CD4-positive, CD25-positive, alpha-beta regulatory T cell (primary cell): ENCODE data around the gene SH3RF1. TPM values are rescaled to one million over a fixed set of nuclear protein-coding genes. Genes with fewer than 3 reads are reported as not detected.
A peak's percentile ranks its signal among the peaks of the same experiment; 100 is the strongest.

Experiments used
- ATAC-seq, 2 donors: fragments of 150-1000 bp; cut with Tn5 transposase; one replicate each; pipeline ENCODE4 v1.10.0; 2021; ENCODE audit warnings: low read depth in 2 of 2, moderate number of reproducible peaks in 2 of 2, moderate library complexity in 1 of 2
- DNase-seq, 3 donors: peaks; one replicate each; pipeline versions ENCODE4 v3.0.0 to v3.0.0-alpha.2; 2012 to 2022; ENCODE audit warnings: mixed read lengths in 1 of 3
- H3K27ac ChIP-seq: one replicate; pipeline ENCODE4 v1.7.0; 2013; ENCODE audit warnings: mild to moderate bottlenecking, low read length; ENCODE audit not compliant: insufficient read depth, poor library complexity, severe bottlenecking
- H3K27me3 ChIP-seq: one replicate; pipeline ENCODE4 v1.7.0; 2013; ENCODE audit warnings: low read length; ENCODE audit not compliant: control insufficient read depth, insufficient read depth
- H3K36me3 ChIP-seq: one replicate; pipeline ENCODE4 v1.7.0; 2013; ENCODE audit warnings: mild to moderate bottlenecking, low read length, moderate library complexity; ENCODE audit not compliant: control insufficient read depth, insufficient read depth
- H3K4me1 ChIP-seq: 2 replicates; pipeline ENCODE4 v1.7.0; 2013; ENCODE audit warnings: mild to moderate bottlenecking, low read length; ENCODE audit not compliant: insufficient read depth, control insufficient read depth, poor library complexity, severe bottlenecking
- H3K4me3 ChIP-seq: one replicate; pipeline ENCODE4 v1.7.0; 2013; ENCODE audit warnings: low read depth, mild to moderate bottlenecking, low read length, moderate library complexity
- H3K9me3 ChIP-seq, 2 experiments: 1 replicate in 1 of 2; 2 replicates in 1 of 2; pipeline ENCODE4 v1.7.0; 2013; ENCODE audit warnings: low read length in 2 of 2, mild to moderate bottlenecking in 1 of 2, moderate library complexity in 1 of 2; ENCODE audit not compliant: control insufficient read depth in 2 of 2
- H3K27ac Mint-ChIP-seq, 3 donors: one replicate each; pipeline ENCODE4 v1.8.0; 2020 to 2022; ENCODE audit warnings: mild to moderate bottlenecking in 3 of 3, mixed read lengths in 3 of 3, moderate library complexity in 2 of 3
- H3K27me3 Mint-ChIP-seq: one replicate; pipeline ENCODE4 v1.8.0; 2022; ENCODE audit warnings: mild to moderate bottlenecking, mixed read lengths
- H3K36me3 Mint-ChIP-seq: one replicate; pipeline ENCODE4 v1.8.0; 2020; ENCODE audit warnings: mixed read lengths
- H3K4me1 Mint-ChIP-seq, 4 donors: one replicate each; pipeline ENCODE4 v1.8.0; 2020 to 2022; ENCODE audit warnings: mixed read lengths in 4 of 4, mild to moderate bottlenecking in 1 of 4
- H3K4me3 Mint-ChIP-seq, 4 donors: one replicate each; pipeline ENCODE4 v1.8.0; 2020 to 2022; ENCODE audit warnings: mild to moderate bottlenecking in 4 of 4, mixed read lengths in 4 of 4, moderate library complexity in 3 of 4
- H3K9me3 Mint-ChIP-seq, 7 donors: one replicate each; pipeline ENCODE4 v1.8.0; 2020 to 2022; ENCODE audit warnings: mixed read lengths in 7 of 7, mild to moderate bottlenecking in 3 of 7, moderate library complexity in 2 of 7
- polyA plus RNA-seq, 4 donors: library from polyadenylated mRNA; unstranded; fragments of 300-500 nt; fragmentation: Illumina TruSeq; gene quantifications; one replicate each; pipeline ENCODE4 v1.2.3, GENCODE V29; 2021
- total RNA-seq: library from RNA; stranded (reverse); gene quantifications from one replicate; pipeline ENCODE4 v1.2.3, GENCODE V29; 2022

The SH3RF1 gene
- total and polyA plus RNA-seq, 5 donors from 2014 or later, result 0.69 TPM; not detected in 4

GRCh38 chr4:169152899-169153298, 117.9 kb downstream of the SH3RF1 start:
- H3K9me3 Mint-ChIP-seq, result peaks cover 0 to 3% (median 0%) of the 10 kb centered on the region in 7 donors
- no peak overlapping the region for H3K27ac Mint-ChIP-seq
- Histone ChIP-seq H3K9me3 (no peaks in the 10 kb centered on the region), H3K4me1 (no peaks in the 10 kb centered on the region), H3K36me3 (no peaks in the 10 kb centered on the region), H3K27ac (no peak overlapping the region), H3K4me3 (no peak overlapping the region), H3K27me3 (no peaks in the 10 kb centered on the region)
- ATAC-seq (peak in 1 of 2 donors; percentile 31), DNase-seq (no peak)
- H3K4me3 Mint-ChIP-seq, result no peak overlapping the region
- no peaks in the 10 kb centered on the region for H3K4me1 Mint-ChIP-seq
- peaks cover 9% of the 10 kb centered on the region for H3K27me3 Mint-ChIP-seq
- no peaks in the 10 kb centered on the region for H3K36me3 Mint-ChIP-seq

DNA sequence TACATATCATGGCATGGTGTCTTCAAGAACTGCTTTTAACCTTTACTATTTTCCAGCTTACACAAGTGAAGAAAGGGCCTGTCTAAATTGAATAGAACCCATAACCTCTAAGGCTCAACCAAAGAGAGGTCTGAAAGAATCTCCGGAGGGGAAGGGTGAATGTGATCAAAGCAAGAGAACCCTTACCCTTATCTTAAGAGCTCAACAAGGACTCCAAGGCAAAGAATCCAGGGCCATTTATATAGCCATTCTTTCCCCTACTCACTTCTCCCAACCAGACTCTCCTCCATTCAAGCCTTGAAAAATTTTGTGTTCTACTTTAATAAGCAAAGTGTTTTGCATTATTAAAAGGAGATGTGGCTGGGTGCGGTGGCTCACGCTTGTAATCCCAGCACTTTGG, 118.7 kb downstream of the SH3RF1 start:
- H3K27ac ChIP-seq, result no peak overlapping the region
- no peaks in the 10 kb centered on the region for H3K4me1 ChIP-seq
- DNase-seq (no peak), ATAC-seq (no peak)
- no peaks in the 10 kb centered on the region for H3K36me3 Mint-ChIP-seq
- H3K27me3 Mint-ChIP-seq, result peaks cover 9% of the 10 kb centered on the region
- no peak overlapping the region for H3K4me3 ChIP-seq
- H3K9me3 Mint-ChIP-seq, result peaks cover 0 to 3% (median 0%) of the 10 kb centered on the region in 7 donors
- H3K9me3 ChIP-seq, result no peaks in the 10 kb centered on the region
- H3K27ac Mint-ChIP-seq, result no peak overlapping the region
- H3K4me3 Mint-ChIP-seq, result no peak overlapping the region
- no peaks in the 10 kb centered on the region for H3K27me3 ChIP-seq
- H3K36me3 ChIP-seq, result no peaks in the 10 kb centered on the region
- no peaks in the 10 kb centered on the region for H3K4me1 Mint-ChIP-seq

DNA sequence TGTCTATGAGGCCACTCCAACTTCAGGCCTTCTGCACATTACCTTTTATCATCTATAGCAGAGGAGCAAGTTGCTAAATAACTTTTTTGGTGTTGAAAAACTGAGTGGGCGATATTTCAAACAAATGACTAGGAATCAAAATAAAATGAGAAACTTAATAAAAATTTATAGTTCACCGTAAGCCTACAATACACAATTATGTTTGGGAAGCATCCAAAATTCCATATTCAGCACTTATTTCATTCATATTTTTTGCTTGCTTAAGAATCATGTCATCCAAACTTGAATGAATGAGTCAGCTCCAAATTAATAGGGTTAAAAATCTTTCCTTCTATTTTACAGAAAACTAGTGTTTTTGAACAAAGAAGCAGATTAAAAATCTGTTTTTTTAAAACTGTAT, 119.1 kb downstream of the SH3RF1 start:
- peaks cover 9% of the 10 kb centered on the region for H3K27me3 Mint-ChIP-seq
- DNase-seq (no peak), ATAC-seq (no peak)
- H3K9me3 ChIP-seq, result no peaks in the 10 kb centered on the region
- no peaks in the 10 kb centered on the region for H3K4me1 ChIP-seq
- H3K27ac ChIP-seq, result no peak overlapping the region
- H3K4me3 Mint-ChIP-seq, result no peak overlapping the region
- peaks cover 0 to 2% (median 0%) of the 10 kb centered on the region in 7 donors for H3K9me3 Mint-ChIP-seq
- no peaks in the 10 kb centered on the region for H3K36me3 Mint-ChIP-seq
- H3K4me3 ChIP-seq, result no peak overlapping the region
- no peaks in the 10 kb centered on the region for H3K4me1 Mint-ChIP-seq
- no peak overlapping the region for H3K27ac Mint-ChIP-seq
- H3K27me3 ChIP-seq, result no peaks in the 10 kb centered on the region
- H3K36me3 ChIP-seq, result no peaks in the 10 kb centered on the region

DNA sequence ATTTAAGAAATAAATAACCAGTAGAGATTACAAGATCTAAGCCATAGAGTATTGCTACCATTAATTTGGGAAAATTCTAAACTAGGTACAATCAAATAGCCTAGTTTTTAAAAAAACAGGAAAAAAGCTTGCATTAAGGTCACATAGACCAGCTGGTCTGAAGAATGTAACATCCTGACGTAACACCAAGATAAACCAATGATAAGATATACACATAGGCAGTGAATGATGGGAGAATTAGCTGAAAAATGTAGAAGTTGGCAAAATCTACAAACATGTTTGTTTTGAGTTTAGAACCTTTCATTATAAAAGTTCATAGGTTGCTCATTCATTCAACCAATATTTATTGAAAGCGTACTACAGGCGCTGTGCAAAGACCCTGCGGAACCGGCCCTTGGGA, 120.0 kb downstream of the SH3RF1 start:
- ATAC-seq (no peak), DNase-seq (no peak)
- peaks cover 9% of the 10 kb centered on the region for H3K27me3 Mint-ChIP-seq
- H3K27ac Mint-ChIP-seq, result no peak overlapping the region
- Histone ChIP-seq H3K9me3 (no peaks in the 10 kb centered on the region), H3K4me1 (no peaks in the 10 kb centered on the region), H3K27me3 (no peaks in the 10 kb centered on the region), H3K4me3 (no peak overlapping the region), H3K36me3 (no peaks in the 10 kb centered on the region), H3K27ac (no peak overlapping the region)
- H3K4me3 Mint-ChIP-seq, result no peak overlapping the region
- H3K9me3 Mint-ChIP-seq, result peaks cover 0 to 2% (median 0%) of the 10 kb centered on the region in 7 donors
- H3K4me1 Mint-ChIP-seq, result no peaks in the 10 kb centered on the region
- H3K36me3 Mint-ChIP-seq, result no peaks in the 10 kb centered on the region

GRCh38 chr4:169148885-169149284, 121.9 kb downstream of the SH3RF1 start:
- H3K27me3 ChIP-seq, result no peaks in the 10 kb centered on the region
- ATAC-seq (no peak), DNase-seq (no peak)
- peaks cover 17% of the 10 kb centered on the region for H3K27me3 Mint-ChIP-seq
- H3K9me3 Mint-ChIP-seq, result peaks cover 0 to 2% (median 0%) of the 10 kb centered on the region in 7 donors
- no peaks in the 10 kb centered on the region for H3K4me1 ChIP-seq
- H3K36me3 Mint-ChIP-seq, result no peaks in the 10 kb centered on the region
- H3K27ac Mint-ChIP-seq, result no peak overlapping the region
- H3K4me3 Mint-ChIP-seq, result no peak overlapping the region
- H3K4me1 Mint-ChIP-seq, result no peaks in the 10 kb centered on the region
- no peak overlapping the region for H3K4me3 ChIP-seq
- no peaks in the 10 kb centered on the region for H3K9me3 ChIP-seq
- no peak overlapping the region for H3K27ac ChIP-seq
- no peaks in the 10 kb centered on the region for H3K36me3 ChIP-seq

- Histone ChIP-seq H3K4me3 (no peak overlapping the region), H3K27ac (no peak overlapping the region), H3K9me3 (no peaks in the 10 kb centered on the region), H3K36me3 (no peaks in the 10 kb centered on the region), H3K27me3 (no peaks in the 10 kb centered on the region), H3K4me1 (no peaks in the 10 kb centered on the region)
- H3K4me1 Mint-ChIP-seq, result no peaks in the 10 kb centered on the region
- H3K27me3 Mint-ChIP-seq, result peaks cover 17% of the 10 kb centered on the region
- no peak overlapping the region for H3K27ac Mint-ChIP-seq
- H3K9me3 Mint-ChIP-seq, result peaks cover 0 to 2% (median 0%) of the 10 kb centered on the region in 7 donors
- ATAC-seq, result no peak
- DNase-seq, result no peak
- no peak overlapping the region for H3K4me3 Mint-ChIP-seq
- no peaks in the 10 kb centered on the region for H3K36me3 Mint-ChIP-seq
Measured at GRCh38 chr4:169147191-169147590, 123.6 kb downstream of the SH3RF1 start.

DNA sequence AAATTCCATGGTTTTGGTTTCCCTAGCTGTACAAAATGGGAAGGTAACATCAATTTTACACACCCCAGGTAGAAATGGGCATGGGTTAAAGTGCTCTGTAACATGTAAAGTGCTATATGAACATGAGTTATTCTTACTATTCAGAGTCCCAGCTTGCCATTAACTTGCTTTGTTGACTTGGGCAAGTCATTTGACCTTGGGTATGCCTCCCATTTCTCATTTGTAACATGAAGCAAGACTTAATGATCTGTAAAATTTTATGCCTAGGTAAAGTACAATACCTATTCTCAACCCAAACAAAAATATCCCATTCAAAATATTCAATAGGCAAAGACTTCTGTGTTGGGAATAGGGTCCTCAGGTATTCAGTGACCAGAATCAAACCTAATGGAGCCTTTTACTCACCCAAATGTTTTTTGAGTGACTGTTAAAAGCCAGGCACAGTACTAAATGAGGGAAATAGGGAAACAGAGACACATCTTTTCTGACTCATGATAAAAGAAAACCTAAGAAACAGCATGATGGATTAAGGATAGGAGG, 126.6 kb downstream of the SH3RF1 start:
- Mint-ChIP-seq H3K9me3 (no peaks in the 10 kb centered on the region), H3K27ac (no peak overlapping the region), H3K36me3 (no peaks in the 10 kb centered on the region), H3K4me3 (no peak overlapping the region), H3K4me1 (no peaks in the 10 kb centered on the region), H3K27me3 (peaks cover 9% of the 10 kb centered on the region)
- no peak for ATAC-seq
- Histone ChIP-seq H3K27ac (no peak overlapping the region), H3K36me3 (no peaks in the 10 kb centered on the region), H3K9me3 (no peaks in the 10 kb centered on the region), H3K4me1 (no peaks in the 10 kb centered on the region), H3K27me3 (no peaks in the 10 kb centered on the region), H3K4me3 (no peak overlapping the region)
- no peak for DNase-seq

- Histone ChIP-seq H3K4me1 (no peaks in the 10 kb centered on the region), H3K36me3 (no peaks in the 10 kb centered on the region), H3K4me3 (no peak overlapping the region), H3K27me3 (no peaks in the 10 kb centered on the region), H3K27ac (no peak overlapping the region), H3K9me3 (no peaks in the 10 kb centered on the region)
- H3K4me1 Mint-ChIP-seq, result no peaks in the 10 kb centered on the region
- DNase-seq, result no peak
- H3K4me3 Mint-ChIP-seq, result no peak overlapping the region
- no peak for ATAC-seq
- H3K9me3 Mint-ChIP-seq, result no peaks in the 10 kb centered on the region
- peaks cover 9% of the 10 kb centered on the region for H3K27me3 Mint-ChIP-seq
- H3K27ac Mint-ChIP-seq, result no peak overlapping the region
- no peaks in the 10 kb centered on the region for H3K36me3 Mint-ChIP-seq
Measured at GRCh38 chr4:169143335-169143734, 127.4 kb downstream of the SH3RF1 start.
